Transverse colon (tissue), 4 donors: ENCODE results near the gene PRR23A. TPM values are rescaled to one million over a fixed set of nuclear protein-coding genes. Genes with fewer than 3 reads are reported as not detected.

Experiments
- DNase-seq: peaks from one replicate; pipeline ENCODE4 v3.0.0-alpha.2; 2019
- H3K27ac ChIP-seq, 4 donors: fragments of 200-600 bp; sonication (generic); 2 replicates each; pipeline ENCODE4 v1.5.1; 2016 to 2018; ENCODE audit warnings: inconsistent platforms in 4 of 4
- H3K27me3 ChIP-seq: fragments of 200-600 bp; sonication (generic); 2 replicates; pipeline ENCODE4 v1.5.1; 2017; ENCODE audit warnings: inconsistent platforms
- H3K36me3 ChIP-seq, 4 donors: fragments of 200-600 bp; sonication (generic); 2 replicates each; pipeline ENCODE4 v1.5.1; 2017 to 2019; ENCODE audit warnings: inconsistent platforms in 4 of 4
- H3K4me1 ChIP-seq, 4 donors: fragments of 200-600 bp; sonication (generic); 2 replicates each; pipeline ENCODE4 v1.5.1; 2017 to 2020; ENCODE audit warnings: inconsistent platforms in 4 of 4
- H3K4me3 ChIP-seq, 4 donors: fragments of 200-600 bp; sonication (generic); 1 replicate in 1 of 4; 2 replicates in 3 of 4; pipeline versions ENCODE4 v1.5.1 to v1.6.1; 2017 to 2019; ENCODE audit warnings: inconsistent platforms in 4 of 4
- H3K9me3 ChIP-seq, 2 donors: fragments of 200-600 bp; sonication (generic); 2 replicates each; pipeline ENCODE4 v1.5.1; 2017 to 2019; ENCODE audit warnings: inconsistent platforms in 2 of 2
- CTCF ChIP-seq, 5 experiments: fragments of 200-600 bp in 3 of 5; fragments of 450-650 bp in 2 of 5; sonication (generic) in 3 of 5; IDR thresholded peaks; 1 replicate in 2 of 5; 2 replicates in 3 of 5; pipeline ENCODE4 v1.5.1; 2016 to 2017; ENCODE audit warnings: antibody characterized with exemption in 5 of 5, inconsistent platforms in 3 of 5, mild to moderate bottlenecking in 2 of 5, moderate library complexity in 1 of 5
- EP300 ChIP-seq: sonication (generic); formaldehyde crosslinking; IDR thresholded peaks from one replicate; pipeline ENCODE4 v1.6.1; 2017; ENCODE audit warnings: antibody characterized with exemption, low read depth
- POLR2A ChIP-seq: fragments of 450-650 bp; IDR thresholded peaks from one replicate; pipeline ENCODE4 v1.6.1; 2016; ENCODE audit warnings: antibody characterized with exemption, mild to moderate bottlenecking, moderate library complexity
- POLR2AphosphoS5 ChIP-seq, 3 donors: sonication (generic); formaldehyde crosslinking; IDR thresholded peaks; one replicate each; pipeline ENCODE4 v1.6.1; 2016; ENCODE audit warnings: antibody characterized with exemption in 3 of 3
- WGBS, 2 donors: methylation state at CpG; one replicate each; pipeline ENCODE4 v1.1.5; 2018; ENCODE audit warnings: low coverage in 1 of 2; 5-methylcytosine and 5-hydroxymethylcytosine counted together
- in situ Hi-C, 4 donors: fragments of 200-750 bp; cut with MboI; loops; one replicate each; pipeline versions ENCODE4 v1.15.0 to v1.15.1; 2017; ENCODE audit warnings: low sequenced_read_pairs in 3 of 4, low pct_ligation_motif_present in 1 of 4, low pct_unique_long_range_greater_than_20kb in 1 of 4
- intact Hi-C: fragments of 100-400 bp; cut with DNase I; formaldehyde crosslinking; loops from one replicate; pipeline ENCODE4 v1.15.1; 2023; ENCODE audit warnings: low total_unique reads
- total RNA-seq, 4 donors: library from RNA; depleted of rRNA; stranded (reverse); fragments of >200 nt; gene quantifications; one replicate each; pipeline ENCODE4 v1.1.0, GENCODE V29; 2016

PRR23A gene
- not detected for total RNA-seq

GRCh38 chr3:139006051-139006716 lies at the start of gene PRR23A:
PRR23A (minus strand) TSS chr3:139006268; CDS start chr3:139006268, 0 bp downstream.
- no peak for DNase-seq
- Histone ChIP-seq H3K36me3 (no peaks in the 10 kb centered on the region), H3K27ac (no peak within 1 kb of the TSS), H3K4me1 (no peaks in the 10 kb centered on the region), H3K4me3 (no peak within 1 kb of the TSS), H3K9me3 (peaks cover 0 to 1% of the 10 kb centered on the region in 2 donors), H3K27me3 (no peaks in the 10 kb centered on the region)
- WGBS, 2 donors = 92 to 100% methylated on average over 1 to 60 of the region's 60 CpGs
- in situ Hi-C loops = no loop called here
- intact Hi-C loops = no loop called here
- TF ChIP-seq CTCF (IDR thresholded peaks at IDR 0.05) (no peak), EP300 (no peak), POLR2AphosphoS5 (IDR thresholded peaks at IDR 0.05) (no peak), POLR2A (no peak)

DNA sequence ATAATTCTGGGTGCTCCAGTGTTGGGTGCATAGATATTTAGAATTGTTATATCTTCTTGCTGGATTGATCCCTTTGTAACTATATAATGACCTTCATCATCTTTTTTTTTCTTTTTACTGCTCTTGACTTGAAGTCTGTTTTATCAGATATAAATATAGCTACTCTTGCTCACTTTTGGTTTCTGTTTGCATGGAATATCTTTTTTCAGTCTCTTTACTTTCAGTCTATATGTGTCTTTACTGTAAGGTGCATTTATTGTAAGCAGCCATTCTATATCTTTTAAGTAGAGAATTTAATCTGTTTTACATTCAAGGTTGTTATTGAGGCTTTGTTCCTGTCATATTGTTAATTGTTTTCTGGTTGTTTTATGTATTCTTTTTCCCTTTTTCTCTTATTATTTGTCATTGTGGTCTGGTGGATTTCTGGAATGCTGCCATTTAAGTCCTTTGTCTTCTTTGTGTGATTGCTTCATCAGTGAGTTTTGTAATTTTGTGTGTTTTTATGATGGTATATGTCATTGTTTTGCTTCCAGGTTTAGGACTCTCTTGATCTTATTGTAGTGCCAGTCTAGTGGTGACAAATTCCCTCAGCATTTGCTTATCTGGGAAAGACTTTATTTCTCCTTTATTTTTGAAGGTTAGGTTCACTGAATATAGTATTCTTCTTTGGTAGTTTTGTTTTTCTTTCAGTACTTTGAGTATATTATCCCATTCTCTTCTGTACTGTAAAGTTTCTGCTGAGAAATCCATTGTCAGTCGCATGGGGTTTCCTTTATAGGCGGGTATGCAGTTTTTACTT lies 46.9 kb upstream of the PRR23A start:
- TF ChIP-seq EP300 (no peak), CTCF (IDR thresholded peaks at IDR 0.05) (no peak), POLR2A (no peak), POLR2AphosphoS5 (IDR thresholded peaks at IDR 0.05) (no peak)
- in situ Hi-C loops = no loop called here
- no peaks in the 10 kb centered on the region for H3K27me3 ChIP-seq
- no peaks in the 10 kb centered on the region for H3K36me3 ChIP-seq
- no peak overlapping the region for H3K27ac ChIP-seq
- no peaks in the 10 kb centered on the region for H3K4me1 ChIP-seq
- WGBS, 2 donors = 89 to 96% methylated on average over 2 of the region's 2 CpGs
- intact Hi-C loops = no loop called here
- no peak for DNase-seq
- H3K4me3 ChIP-seq = no peak overlapping the region
- H3K9me3 ChIP-seq = peaks cover 0 to 11% of the 10 kb centered on the region in 2 donors

- no peaks in the 10 kb centered on the region for H3K4me1 ChIP-seq
- in situ Hi-C loops (no loop called here), intact Hi-C loops (no loop called here)
- H3K36me3 ChIP-seq = no peaks in the 10 kb centered on the region
- DNase-seq = no peak
- TF ChIP-seq CTCF (IDR thresholded peaks at IDR 0.05) (no peak), POLR2A (no peak), EP300 (no peak), POLR2AphosphoS5 (IDR thresholded peaks at IDR 0.05) (no peak)
- WGBS, 2 donors = 87 to 90% methylated on average over 4 to 73 of the region's 77 CpGs
- no peak within 1 kb of the TSS for H3K4me3 ChIP-seq
- no peak within 1 kb of the TSS for H3K27ac ChIP-seq
- no peaks in the 10 kb centered on the region for H3K9me3 ChIP-seq
- no peaks in the 10 kb centered on the region for H3K27me3 ChIP-seq
Observed at GRCh38 chr3:139044366-139045210, 38.5 kb upstream of the PRR23A start, which contains the start of gene PRR23C. PRR23C (minus strand) TSS chr3:139044892; CDS start chr3:139044620, 272 bp downstream.
